ENCODE results near the gene RPAP2. TPM values are rescaled to one million over a fixed set of nuclear protein-coding genes. Genes with fewer than 3 reads are reported as not detected.
A peak's percentile ranks its signal among the peaks of the same experiment; 100 is the strongest.

Gene RPAP2
- total and polyA plus RNA-seq, 2 of the 8 experiments (the other 6 are each of a cell fraction or from before 2014, with no cell fraction given), result 7.9 to 28.4 TPM

GRCh38 chr1:92425617-92426016 is 126.8 kb downstream of the RPAP2 start (continued):
- peak; percentile 55 for TF ChIP-seq CHD7 (IDR thresholded peaks at IDR 0.05; ENCODE audit: insufficient replicate concordance, low read length)
- TF ChIP-seq GABPA (IDR thresholded peaks at IDR 0.05; ENCODE audit: borderline replicate concordance, insufficient read depth, low read length), result no peak

Data from H1 (cell line).